Measurements from ENCODE around the gene PDZD2. TPM values are rescaled to one million over a fixed set of nuclear protein-coding genes. Genes with fewer than 3 reads are reported as not detected.
A peak's percentile ranks its signal among the peaks of the same experiment; 100 is the strongest.
"Not testable (repeated sequence)": the region's sequence is repeated elsewhere in the genome, so short reads cannot be mapped to it uniquely, and the experiment has no call there.

The PDZD2 gene
- total and polyA plus RNA-seq, 5 donors, result 40.4 to 188 (median 109) TPM

- H3K4me1 ChIP-seq (ENCODE audit: control insufficient read depth, insufficient read depth, low read length); ATAC-seq; H3K9me3 ChIP-seq (ENCODE audit: control insufficient read depth, low read length); H3K27ac ChIP-seq (ENCODE audit: low read length); H3K27me3 ChIP-seq (ENCODE audit: control insufficient read depth, insufficient read depth); intact Hi-C loops (cut with DNase I); H3K4me3 ChIP-seq (ENCODE audit: low read length): not testable (repeated sequence)
- peak in 1 of 3 donors; percentile 58 for DNase-seq
- WGBS, result 98% methylated on average over 31 of the region's 31 CpGs
These were observed 401.3 kb downstream of the PDZD2 start for GRCh38 chr5:32040181-32040695.

GRCh38 chr5:32042551-32042961 is 403.6 kb downstream of the PDZD2 start:
- intact Hi-C loops (cut with DNase I), result no loop called here
- H3K4me3 ChIP-seq (ENCODE audit: low read length), result no peak overlapping the region
- peaks cover 4% of the 10 kb centered on the region for H3K4me1 ChIP-seq (ENCODE audit: control insufficient read depth, insufficient read depth, low read length)
- DNase-seq (no peak), ATAC-seq (peak in 1 of 2 donors; percentile 83)
- H3K9me3 ChIP-seq (ENCODE audit: control insufficient read depth, low read length), result peaks cover 2% of the 10 kb centered on the region
- WGBS, result 55% methylated on average over 7 of the region's 7 CpGs
- H3K27ac ChIP-seq (ENCODE audit: low read length), result no peak overlapping the region
- H3K27me3 ChIP-seq (ENCODE audit: control insufficient read depth, insufficient read depth), result no peaks in the 10 kb centered on the region

DNA sequence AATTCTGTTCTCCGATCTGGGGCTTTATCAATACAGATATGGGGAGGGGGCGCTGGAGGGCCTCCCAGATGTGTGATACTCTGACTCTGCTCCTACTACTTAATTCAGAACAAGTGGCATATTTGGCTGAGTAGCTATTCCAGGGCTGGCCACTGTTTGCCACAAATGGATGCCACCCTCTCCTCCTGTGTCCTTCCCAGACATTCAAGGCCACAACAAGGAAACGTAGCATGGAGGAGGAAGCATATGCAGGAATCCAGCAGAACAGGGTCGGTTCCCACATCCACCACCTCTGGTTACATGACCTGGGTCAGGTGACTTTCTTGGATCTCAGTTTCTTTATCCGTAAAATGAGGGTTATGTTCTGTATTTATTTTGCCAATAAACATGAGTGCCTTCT is 404.2 kb downstream of the PDZD2 start:
- no peak overlapping the region for H3K27ac ChIP-seq (ENCODE audit: low read length)
- peaks cover 2% of the 10 kb centered on the region for H3K9me3 ChIP-seq (ENCODE audit: control insufficient read depth, low read length)
- no peak for DNase-seq
- H3K4me3 ChIP-seq (ENCODE audit: low read length), result no peak overlapping the region
- H3K27me3 ChIP-seq (ENCODE audit: control insufficient read depth, insufficient read depth), result no peaks in the 10 kb centered on the region
- peak in 1 of 2 donors; percentile 14 for ATAC-seq
- WGBS, result 83% methylated on average over 5 of the region's 5 CpGs
- intact Hi-C loops (cut with DNase I), result no loop called here
- peaks cover 4% of the 10 kb centered on the region for H3K4me1 ChIP-seq (ENCODE audit: control insufficient read depth, insufficient read depth, low read length)

GRCh38 chr5:32044434-32044833 is 405.5 kb downstream of the PDZD2 start:
- 57% methylated on average over 7 of the region's 7 CpGs for WGBS
- H3K9me3 ChIP-seq (ENCODE audit: control insufficient read depth, low read length), result peaks cover 2% of the 10 kb centered on the region
- no peaks in the 10 kb centered on the region for H3K27me3 ChIP-seq (ENCODE audit: control insufficient read depth, insufficient read depth)
- no peak overlapping the region for H3K4me3 ChIP-seq (ENCODE audit: low read length)
- intact Hi-C loops (cut with DNase I), result no loop called here
- no peak overlapping the region for H3K27ac ChIP-seq (ENCODE audit: low read length)
- peaks cover 4% of the 10 kb centered on the region for H3K4me1 ChIP-seq (ENCODE audit: control insufficient read depth, insufficient read depth, low read length)
- no peak for ATAC-seq
- no peak for DNase-seq

- ATAC-seq (no peak), DNase-seq (no peak)
- H3K4me1 ChIP-seq (ENCODE audit: control insufficient read depth, insufficient read depth, low read length), result peaks cover 4% of the 10 kb centered on the region
- intact Hi-C loops (cut with DNase I), result no loop called here
- H3K27me3 ChIP-seq (ENCODE audit: control insufficient read depth, insufficient read depth), result no peaks in the 10 kb centered on the region
- peaks cover 2% of the 10 kb centered on the region for H3K9me3 ChIP-seq (ENCODE audit: control insufficient read depth, low read length)
- no peak overlapping the region for H3K4me3 ChIP-seq (ENCODE audit: low read length)
- no peak overlapping the region for H3K27ac ChIP-seq (ENCODE audit: low read length)
These were observed 406.0 kb downstream of the PDZD2 start for GRCh38 chr5:32044939-32045338.

DNA sequence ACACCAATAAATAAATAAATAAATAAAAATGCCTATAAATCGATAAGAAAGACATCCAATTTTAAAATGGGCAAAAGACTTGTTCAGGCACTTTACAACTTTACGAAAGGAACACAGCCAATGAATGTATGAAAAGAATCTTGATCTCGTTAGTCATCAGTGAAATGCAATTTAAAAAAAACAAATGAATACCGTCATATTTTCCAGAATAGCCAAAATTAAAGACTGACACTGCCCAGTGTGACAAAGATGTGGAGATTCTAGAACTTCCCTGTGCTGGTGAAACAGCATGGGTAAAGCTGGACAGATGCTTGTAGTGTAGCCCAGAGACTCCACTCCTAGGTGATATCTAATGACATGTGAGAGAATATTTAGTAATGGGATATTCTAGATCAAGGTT is 408.1 kb downstream of the PDZD2 start:
- Histone ChIP-seq H3K27me3 (ENCODE audit: control insufficient read depth, insufficient read depth) (no peaks in the 10 kb centered on the region), H3K9me3 (ENCODE audit: control insufficient read depth, low read length) (peaks cover 2% of the 10 kb centered on the region), H3K4me1 (ENCODE audit: control insufficient read depth, insufficient read depth, low read length) (peaks cover 4% of the 10 kb centered on the region), H3K27ac (ENCODE audit: low read length) (no peak overlapping the region), H3K4me3 (ENCODE audit: low read length) (no peak overlapping the region)
- intact Hi-C loops (cut with DNase I), result no loop called here
- ATAC-seq, result no peak
- DNase-seq, result no peak
- 94% methylated on average over 4 of the region's 4 CpGs for WGBS

DNA sequence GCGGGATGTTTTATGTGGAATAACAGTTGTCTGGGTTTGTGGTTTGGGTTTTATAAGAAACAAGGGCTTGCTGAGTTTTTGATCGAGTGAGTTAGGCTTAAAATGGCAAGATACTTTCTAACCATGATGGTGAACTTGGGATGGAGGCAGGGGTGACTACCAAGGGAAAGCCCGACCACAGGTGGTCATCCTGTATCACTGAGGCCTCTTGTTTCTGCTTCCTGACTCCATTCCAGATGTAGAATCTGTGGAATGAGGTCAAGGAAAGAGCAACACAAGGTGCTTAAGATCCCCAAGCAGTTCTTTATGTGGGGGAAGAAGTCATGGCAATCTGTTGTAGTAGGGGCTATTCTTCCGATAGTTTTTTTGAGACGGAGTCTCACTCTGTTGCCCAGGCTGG is 412.9 kb downstream of the PDZD2 start:
- DNase-seq (no peak), ATAC-seq (no peak)
- H3K27ac ChIP-seq (ENCODE audit: low read length), result no peak overlapping the region
- intact Hi-C loops (cut with DNase I), result no loop called here
- no peaks in the 10 kb centered on the region for H3K27me3 ChIP-seq (ENCODE audit: control insufficient read depth, insufficient read depth)
- H3K4me3 ChIP-seq (ENCODE audit: low read length), result no peak overlapping the region
- peaks cover 4% of the 10 kb centered on the region for H3K4me1 ChIP-seq (ENCODE audit: control insufficient read depth, insufficient read depth, low read length)
- 94% methylated on average over 5 of the region's 5 CpGs for WGBS
- peaks cover 4% of the 10 kb centered on the region for H3K9me3 ChIP-seq (ENCODE audit: control insufficient read depth, low read length)

- Histone ChIP-seq H3K9me3 (ENCODE audit: control insufficient read depth, low read length) (peaks cover 6% of the 10 kb centered on the region), H3K27me3 (ENCODE audit: control insufficient read depth, insufficient read depth) (no peaks in the 10 kb centered on the region), H3K4me1 (ENCODE audit: control insufficient read depth, insufficient read depth, low read length) (peaks cover 6% of the 10 kb centered on the region), H3K27ac (ENCODE audit: low read length) (peak overlapping the region; percentile 64), H3K4me3 (ENCODE audit: low read length) (no peak overlapping the region)
- peak; percentile 44 to 72 for ATAC-seq
- intact Hi-C loops (cut with DNase I), result no loop called here
- DNase-seq, result no peak
- WGBS, result 46% methylated on average over 15 of the region's 15 CpGs
These were observed 417.2 kb downstream of the PDZD2 start for GRCh38 chr5:32055891-32056866.

- ATAC-seq (no peak), DNase-seq (no peak)
- intact Hi-C loops (cut with DNase I), result no loop called here
- WGBS, result 92% methylated on average over 12 of the region's 12 CpGs
- Histone ChIP-seq H3K4me3 (ENCODE audit: low read length) (no peak overlapping the region), H3K27ac (ENCODE audit: low read length) (no peak overlapping the region), H3K27me3 (ENCODE audit: control insufficient read depth, insufficient read depth) (no peaks in the 10 kb centered on the region), H3K9me3 (ENCODE audit: control insufficient read depth, low read length) (peaks cover 6% of the 10 kb centered on the region), H3K4me1 (ENCODE audit: control insufficient read depth, insufficient read depth, low read length) (peaks cover 6% of the 10 kb centered on the region)
These were observed 418.5 kb downstream of the PDZD2 start for GRCh38 chr5:32057187-32058096.

- Histone ChIP-seq H3K27ac (ENCODE audit: low read length) (no peak overlapping the region), H3K9me3 (ENCODE audit: control insufficient read depth, low read length) (peaks cover 6% of the 10 kb centered on the region), H3K27me3 (ENCODE audit: control insufficient read depth, insufficient read depth) (no peaks in the 10 kb centered on the region), H3K4me1 (ENCODE audit: control insufficient read depth, insufficient read depth, low read length) (peaks cover 6% of the 10 kb centered on the region), H3K4me3 (ENCODE audit: low read length) (no peak overlapping the region)
- intact Hi-C loops (cut with DNase I), result no loop called here
- ATAC-seq (no peak), DNase-seq (no peak)
- WGBS, result 96% methylated on average over 4 of the region's 4 CpGs
These were observed 419.2 kb downstream of the PDZD2 start for GRCh38 chr5:32058101-32058500.

- peaks cover 3% of the 10 kb centered on the region for H3K9me3 ChIP-seq (ENCODE audit: control insufficient read depth, low read length)
- no peak overlapping the region for H3K4me3 ChIP-seq (ENCODE audit: low read length)
- ATAC-seq, result no peak
- peaks cover 6% of the 10 kb centered on the region for H3K4me1 ChIP-seq (ENCODE audit: control insufficient read depth, insufficient read depth, low read length)
- WGBS, result 87% methylated on average over 3 of the region's 3 CpGs
- H3K27me3 ChIP-seq (ENCODE audit: control insufficient read depth, insufficient read depth), result no peaks in the 10 kb centered on the region
- intact Hi-C loops (cut with DNase I), result no loop called here
- no peak overlapping the region for H3K27ac ChIP-seq (ENCODE audit: low read length)
- DNase-seq, result no peak
These were observed 420.1 kb downstream of the PDZD2 start for GRCh38 chr5:32058997-32059396.
